K562 (cell line): ENCODE results near the gene KLK2. TPM values are rescaled to one million over a fixed set of nuclear protein-coding genes. Genes with fewer than 3 reads are reported as not detected.

ENCODE experiments used
- ATAC-seq: fragments of 200-7000 bp; cut with Tn5 transposase; 3 replicates; pipeline ENCODE4 v1.9.1; 2020; ENCODE audit warnings: moderate library complexity
- BruUV-seq: library from RNA; stranded (reverse); fragments of 400-500 nt; replicated peaks from 2 replicates; lab custom pipeline; 2021; lab: Mats Ljungman, UMichigan
- CTCF ChIA-PET: fragments of 300-600 bp; formaldehyde crosslinking; extraction: SDS; loops from one replicate; lab custom pipeline; 2021; ENCODE audit warnings: low intra/inter-chr PET ratio; lab: Yijun Ruan, JAX
- POLR2A ChIA-PET: fragments of 300-600, 350-650 bp; sonication (Branson Sonifier 250); formaldehyde crosslinking; extraction: SDS; loops from one replicate; lab custom pipeline; 2021; ENCODE audit warnings: antibody characterized with exemption, inconsistent platforms; lab: Yijun Ruan, JAX
- DNase-seq, 4 experiments: peaks; one replicate each; pipeline versions ENCODE4 v3.0.0 to v3.0.0-alpha.2; 2011 to 2018; ENCODE audit warnings: low spot score in 3 of 4, mixed read lengths in 3 of 4; ENCODE audit errors: extremely low read depth in 1 of 4
- FAIRE-seq: peaks from 2 replicates; lab custom pipeline; 2011; peaks lifted over from hg19 to GRCh38; lab: Jason Lieb, UNC
- H2AFZ ChIP-seq: 2 replicates; pipeline ENCODE4 v1.6.0; 2011; ENCODE audit warnings: low read depth, low read length, control low read depth, inconsistent platforms
- H3K27ac ChIP-seq: fragments of 200-600 bp; 3 replicates; pipeline ENCODE4 v1.8.0; 2011; ENCODE audit warnings: low read depth, mild to moderate bottlenecking, control low read depth, inconsistent platforms, low read length, moderate library complexity, mixed read lengths; ENCODE audit errors: extremely low read depth
- H3K27me3 ChIP-seq, 2 experiments: fragments of 300-600 bp in 1 of 2; 2 replicates in 1 of 2; 3 replicates in 1 of 2; pipeline versions ENCODE4 v1.6.0 to v1.8.0; 2011; ENCODE audit warnings: inconsistent platforms in 2 of 2, low read length in 2 of 2, mild to moderate bottlenecking in 1 of 2, mixed read lengths in 1 of 2, moderate library complexity in 1 of 2; ENCODE audit not compliant: control insufficient read depth in 2 of 2, insufficient read depth in 2 of 2
- H3K36me3 ChIP-seq: fragments of 300-600 bp; 3 replicates; pipeline ENCODE4 v1.8.0; 2011; ENCODE audit warnings: mild to moderate bottlenecking, low read length, inconsistent platforms; ENCODE audit not compliant: control insufficient read depth, insufficient read depth
- H3K4me1 ChIP-seq, 2 experiments: fragments of 200-600 bp in 1 of 2; replicated peaks in 1 of 2; 2 replicates in 1 of 2; 3 replicates in 1 of 2; pipeline versions ENCODE4 v1.5.1 to v1.8.0; 2011; ENCODE audit warnings: inconsistent platforms in 2 of 2, low read length in 2 of 2, mild to moderate bottlenecking in 1 of 2, mixed read lengths in 1 of 2, moderate library complexity in 1 of 2; ENCODE audit not compliant: control insufficient read depth in 2 of 2, insufficient read depth in 2 of 2
- H3K4me2 ChIP-seq: 2 replicates; pipeline ENCODE4 v1.6.1; 2011; ENCODE audit warnings: low read length, control low read depth, inconsistent platforms, mixed read lengths; ENCODE audit not compliant: insufficient read depth
- H3K4me3 ChIP-seq: fragments of 200-600 bp; sonication (generic), shearing (Covaris generic); 2 replicates; pipeline ENCODE4 v1.5.1; 2016; ENCODE audit warnings: control low read depth, inconsistent platforms
- H3K79me2 ChIP-seq: fragments of 200-600 bp; 3 replicates; pipeline ENCODE4 v1.8.0; 2011; ENCODE audit warnings: low read length, inconsistent platforms; ENCODE audit not compliant: control insufficient read depth, insufficient read depth
- H3K9ac ChIP-seq, 2 experiments: 2 replicates each; pipeline versions ENCODE4 v1.6.0 to v1.6.1; 2011; ENCODE audit warnings: low read depth in 2 of 2, low read length in 2 of 2, control low read depth in 1 of 2, inconsistent platforms in 1 of 2, mild to moderate bottlenecking in 1 of 2, mixed read lengths in 1 of 2; ENCODE audit not compliant: insufficient read depth in 1 of 2
- H3K9me1 ChIP-seq: one replicate; pipeline ENCODE4 v1.6.0; 2011; ENCODE audit warnings: inconsistent platforms, mild to moderate bottlenecking, low read length, moderate library complexity; ENCODE audit not compliant: control insufficient read depth, insufficient read depth
- H3K9me3 ChIP-seq: replicated peaks from 2 replicates; pipeline ENCODE4 v1.5.1; 2011; ENCODE audit warnings: low read depth, low read length, inconsistent platforms; ENCODE audit not compliant: control insufficient read depth, insufficient read depth
- H4K20me1 ChIP-seq: replicated peaks from 2 replicates; pipeline ENCODE4 v1.6.1; 2011; ENCODE audit warnings: low read length, inconsistent platforms, mixed read lengths; ENCODE audit not compliant: control insufficient read depth, insufficient read depth
- ATF3 ChIP-seq, 2 experiments: fragments of 450-650 bp in 1 of 2; sonication (generic) in 1 of 2; formaldehyde crosslinking in 1 of 2; IDR thresholded peaks in 1 of 2; conservative IDR thresholded peaks in 1 of 2; 2 replicates each; pipeline versions ENCODE4 v1.6.1 to v1.8.1; 2016 to 2023; ENCODE audit warnings: mild to moderate bottlenecking in 2 of 2, moderate library complexity in 2 of 2, inconsistent platforms in 1 of 2, missing genetic modification reagents in 1 of 2
- CBFB ChIP-seq: sonication (generic); formaldehyde crosslinking; IDR thresholded peaks from 2 replicates; pipeline ENCODE4 v1.4.0; 2020; ENCODE audit warnings: mild to moderate bottlenecking, missing genetic modification reagents
- IRF9 ChIP-seq: fragments of 450-650 bp; IDR thresholded peaks from 2 replicates; pipeline ENCODE4 v1.6.1; 2016; ENCODE audit warnings: missing biosample characterization, missing genetic modification characterization
- L3MBTL2 ChIP-seq: fragments of 450-650 bp; IDR thresholded peaks from 2 replicates; pipeline ENCODE4 v1.6.1; 2016; ENCODE audit warnings: mild to moderate bottlenecking, moderate library complexity
- RBM25 ChIP-seq: fragments of 200-400 bp; formaldehyde crosslinking; IDR thresholded peaks from 2 replicates; pipeline ENCODE4 v1.6.1; 2018; ENCODE audit warnings: low read length, low read depth, moderate library complexity; ENCODE audit not compliant: severe bottlenecking
- TBL1XR1 ChIP-seq, 2 experiments: IDR thresholded peaks; 2 replicates each; pipeline ENCODE4 v1.6.1; 2012; ENCODE audit warnings: improper control_type of control experiment in 2 of 2, low read length in 2 of 2, mild to moderate bottlenecking in 1 of 2
- ZMIZ1 ChIP-seq, 2 experiments: fragments of 150-350 bp in 1 of 2; IDR thresholded peaks; 2 replicates each; pipeline ENCODE4 v1.6.1; 2012 to 2016; ENCODE audit warnings: low read depth in 2 of 2, low read length in 2 of 2, mild to moderate bottlenecking in 1 of 2, moderate library complexity in 1 of 2
- ZNF75A ChIP-seq: fragments of 450-650 bp; formaldehyde crosslinking; IDR thresholded peaks from 2 replicates; pipeline ENCODE4 v1.4.0; 2020; ENCODE audit warnings: mild to moderate bottlenecking
- WGBS: fragments of 100-300 bp; shearing (Covaris generic); methylation state at CpG from one replicate; pipeline ENCODE4 v1.1.6; 2016; ENCODE audit warnings: low coverage, mixed read lengths; ENCODE audit not compliant: insufficient coverage; ENCODE audit errors: missing lambda C conversion rate; 5-methylcytosine and 5-hydroxymethylcytosine counted together
- in situ Hi-C: fragments of 300-500 bp; cut with MboI; formaldehyde crosslinking; loops from 4 replicates; pipeline ENCODE4 v1.15.0; 2018; ENCODE audit warnings: inconsistent platforms, mixed read lengths
- intact Hi-C: fragments of 100-400 bp; cut with micrococcal nuclease; formaldehyde crosslinking; loops from 2 replicates; pipeline ENCODE4 v1.14.2; 2022
- polyA plus RNA-seq, 8 experiments: library from polyadenylated mRNA; depleted of rRNA in 4 of 8; stranded (reverse) in 5 of 8; unstranded in 3 of 8; fragments of >200 nt; fragmentation: Nextera tagmentation in 2 of 8; fragmentation: Illumina TruSeq in 1 of 8; extraction: Ambion mirVana in 2 of 8; extraction: Trizol in 1 of 8; gene quantifications; 2 replicates each; pipeline versions ENCODE4 v1.2.1 to v1.2.3, GENCODE V29; 2011 to 2014; ENCODE audit warnings: inconsistent platforms in 1 of 8, missing spikeins in 1 of 8
- total RNA-seq, 7 experiments: library from RNA; depleted of rRNA in 6 of 7; stranded (reverse); fragments of >200 nt in 6 of 7; fragmentation: Illumina TruSeq in 2 of 7; extraction: Trizol in 2 of 7; gene quantifications; 2 replicates each; pipeline versions ENCODE4 v1.2.1 to v1.2.3, GENCODE V29; 2011 to 2021; ENCODE audit warnings: low replicate concordance in 1 of 7

The KLK2 gene
- total and polyA plus RNA-seq, 9 of the 15 experiments (the other 6 are each of a cell fraction or from before 2014, with no cell fraction given), result 0.11 to 0.47 (median 0.23) TPM; not detected in 1

- TF ChIP-seq IRF9 (tag), result no peak
- TF ChIP-seq, all 486 proteins: peak for 7
These were observed 35.9 kb upstream of the KLK2 start (continued) for GRCh38 chr19:50837300-50837699.

GRCh38 chr19:50838239-50838638 is 35.0 kb upstream of the KLK2 start:
- Histone ChIP-seq H3K4me2 (no peak overlapping the region), H3K9me1 (no peaks in the 10 kb centered on the region), H3K4me1 (peaks cover 9 to 16% of the 10 kb centered on the region in 2 experiments; a peak in 4 of 5 replicates), H3K9ac (no peak overlapping the region; a peak in 1 of 4 replicates), H2AFZ (peak overlapping the region; percentile 19; the same call in 1 of the 2 replicates), H3K4me3 (no peak overlapping the region), H3K9me3 (no peaks in the 10 kb centered on the region), H4K20me1 (no peaks in the 10 kb centered on the region), H3K79me2 (no peaks in the 10 kb centered on the region), H3K27ac (no peak overlapping the region), H3K27me3 (peaks cover 2 to 11% of the 10 kb centered on the region in 2 experiments; a peak in 2 of 5 replicates), H3K36me3 (no peaks in the 10 kb centered on the region)
- peak in 3 of 4 experiments; percentile 26 to 53 (median 51) for DNase-seq
- ATAC-seq, result peak; percentile 20; the same call in 2 of the 3 replicates
- peak; percentile 81 for FAIRE-seq
- 4% methylated on average over 6 of the region's 6 CpGs for WGBS
- no TSS peak for BruUV-seq
- intact Hi-C loops (loop anchor here (5.0 kb wide), 1 partner anchor 36 kb away; no protein-coding TSS in a partner anchor), in situ Hi-C loops (no loop called here)
- POLR2A ChIA-PET, result interaction anchor here (0.6 kb wide), 1 partner anchor 34 kb away, joined by 5 read pairs; no protein-coding TSS in a partner anchor
- CTCF ChIA-PET, result interaction anchor here (0.5 kb wide), 1 partner anchor 8 kb away, joined by 3 read pairs; no protein-coding TSS in a partner anchor
- TF ChIP-seq RBM25, result no peak
- peak; percentile 26; the same call in 1 of the 2 replicates for TF ChIP-seq L3MBTL2
- no peak for TF ChIP-seq ZNF75A (CRISPR knock-in tag)
- no peak for TF ChIP-seq ATF3 (IDR thresholded peaks at IDR 0.05)
- TF ChIP-seq ATF3 (CRISPR knock-in tag; conservative IDR thresholded peaks at IDR 0.05), result no peak
- TF ChIP-seq ZMIZ1 (IDR thresholded peaks at IDR 0.05; ENCODE audit: low read depth in 2 of 2, low read length in 2 of 2), result no peak
- TF ChIP-seq CBFB, result no peak
- TF ChIP-seq TBL1XR1 (IDR thresholded peaks at IDR 0.05; ENCODE audit: low read length in 2 of 2), result no peak
